Mammary epithelial cell (primary cell): ENCODE results near the gene ALKBH3.

Experiments
- CTCF ChIP-seq, 2 donors: IDR thresholded peaks in 1 of 2; conservative IDR thresholded peaks in 1 of 2; 2 replicates each; pipeline ENCODE4 v1.5.1; 2011 to 2012; ENCODE audit warnings: inconsistent platforms in 2 of 2, low read length in 2 of 2, mild to moderate bottlenecking in 2 of 2, control low read depth in 1 of 2, low read depth in 1 of 2; ENCODE audit not compliant: insufficient read depth in 1 of 2; ENCODE audit errors: extremely low read depth in 1 of 2
- EZH2 ChIP-seq: IDR thresholded peaks from 2 replicates; pipeline ENCODE4 v1.6.1; 2012; ENCODE audit warnings: low read length, inconsistent platforms, borderline replicate concordance

GRCh38 chr11:43931717-43932039 is 51.0 kb downstream of the ALKBH3 start:
- TF ChIP-seq CTCF (conservative IDR thresholded peaks at IDR 0.05 in 1 of 2, IDR thresholded peaks at IDR 0.05 in 1 of 2; ENCODE audit: extremely low read depth in 1 of 2, insufficient read depth in 1 of 2, low read depth in 1 of 2, low read length in 2 of 2): no peak
- no peak for TF ChIP-seq EZH2
